Type B pancreatic cell (in vitro differentiated cells): Measurements from ENCODE around the gene MSRB1. TPM values are rescaled to one million over a fixed set of nuclear protein-coding genes. Genes with fewer than 3 reads are reported as not detected.

ENCODE experiments used
- DNase-seq: peaks from one replicate; pipeline ENCODE4 v3.0.0; 2021; ENCODE audit warnings: mixed read lengths; ENCODE audit not compliant: unreplicated experiment; ENCODE audit errors: extremely low spot score
- H3K27ac Mint-ChIP-seq: 2 replicates; pipeline ENCODE4 v1.8.0; 2021; ENCODE audit warnings: mild to moderate bottlenecking, mixed read lengths
- H3K27me3 Mint-ChIP-seq: 2 replicates; pipeline ENCODE4 v1.8.0; 2021; ENCODE audit warnings: mixed read lengths
- H3K36me3 Mint-ChIP-seq: 2 replicates; pipeline ENCODE4 v1.8.0; 2021; ENCODE audit warnings: mixed read lengths
- H3K4me1 Mint-ChIP-seq: one replicate; pipeline ENCODE4 v1.8.0; 2021; ENCODE audit warnings: mixed read lengths; ENCODE audit not compliant: unreplicated experiment
- H3K4me3 Mint-ChIP-seq: 2 replicates; pipeline ENCODE4 v1.8.0; 2021; ENCODE audit warnings: mild to moderate bottlenecking, mixed read lengths
- H3K9me3 Mint-ChIP-seq: 2 replicates; pipeline ENCODE4 v1.8.0; 2021; ENCODE audit warnings: mixed read lengths
- total RNA-seq: library from RNA; stranded (reverse); gene quantifications from 2 replicates; pipeline ENCODE4 v1.2.1, GENCODE V29; 2021; ENCODE audit warnings: low replicate concordance
- TF ChIP-seq, protein P1 (sequence below): fragments of 200-600 bp; sonication (generic); conservative IDR thresholded peaks from 2 replicates; pipeline ENCODE4 v1.5.0; 2021; ENCODE audit warnings: antibody characterized with exemption, mild to moderate bottlenecking

The MSRB1 gene
- total RNA-seq, 1 donor from 2014 or later, result 34.8 TPM

DNA sequence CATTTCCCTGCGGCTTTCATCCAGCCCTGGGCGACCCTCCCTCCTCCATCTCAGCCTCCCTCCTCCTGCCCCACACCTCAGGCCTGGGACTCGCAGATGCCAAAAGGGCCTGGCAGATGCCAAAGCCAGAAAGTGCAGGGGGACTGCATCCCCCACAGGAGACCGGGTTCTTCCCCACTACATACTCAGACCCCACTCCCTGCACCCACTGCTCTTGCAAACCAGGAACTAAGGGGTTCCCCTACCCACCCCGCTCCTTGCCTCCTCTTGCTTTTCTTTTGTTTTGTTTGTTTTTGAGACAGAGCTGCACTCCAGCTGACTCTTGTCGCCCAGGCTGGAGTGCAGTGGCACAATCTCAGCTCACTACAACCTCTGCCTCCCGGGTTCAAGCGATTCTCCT, 28.0 kb downstream of the MSRB1 start:
- no peak for DNase-seq
- Mint-ChIP-seq H3K27ac (peak overlapping the region; percentile 31), H3K27me3 (peaks cover 41% of the 10 kb centered on the region), H3K4me3 (no peak overlapping the region), H3K4me1 (no peaks in the 10 kb centered on the region), H3K9me3 (no peaks in the 10 kb centered on the region), H3K36me3 (no peaks in the 10 kb centered on the region)
- TF ChIP-seq, protein P1, sequence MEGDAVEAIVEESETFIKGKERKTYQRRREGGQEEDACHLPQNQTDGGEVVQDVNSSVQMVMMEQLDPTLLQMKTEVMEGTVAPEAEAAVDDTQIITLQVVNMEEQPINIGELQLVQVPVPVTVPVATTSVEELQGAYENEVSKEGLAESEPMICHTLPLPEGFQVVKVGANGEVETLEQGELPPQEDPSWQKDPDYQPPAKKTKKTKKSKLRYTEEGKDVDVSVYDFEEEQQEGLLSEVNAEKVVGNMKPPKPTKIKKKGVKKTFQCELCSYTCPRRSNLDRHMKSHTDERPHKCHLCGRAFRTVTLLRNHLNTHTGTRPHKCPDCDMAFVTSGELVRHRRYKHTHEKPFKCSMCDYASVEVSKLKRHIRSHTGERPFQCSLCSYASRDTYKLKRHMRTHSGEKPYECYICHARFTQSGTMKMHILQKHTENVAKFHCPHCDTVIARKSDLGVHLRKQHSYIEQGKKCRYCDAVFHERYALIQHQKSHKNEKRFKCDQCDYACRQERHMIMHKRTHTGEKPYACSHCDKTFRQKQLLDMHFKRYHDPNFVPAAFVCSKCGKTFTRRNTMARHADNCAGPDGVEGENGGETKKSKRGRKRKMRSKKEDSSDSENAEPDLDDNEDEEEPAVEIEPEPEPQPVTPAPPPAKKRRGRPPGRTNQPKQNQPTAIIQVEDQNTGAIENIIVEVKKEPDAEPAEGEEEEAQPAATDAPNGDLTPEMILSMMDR, result no peak

DNA sequence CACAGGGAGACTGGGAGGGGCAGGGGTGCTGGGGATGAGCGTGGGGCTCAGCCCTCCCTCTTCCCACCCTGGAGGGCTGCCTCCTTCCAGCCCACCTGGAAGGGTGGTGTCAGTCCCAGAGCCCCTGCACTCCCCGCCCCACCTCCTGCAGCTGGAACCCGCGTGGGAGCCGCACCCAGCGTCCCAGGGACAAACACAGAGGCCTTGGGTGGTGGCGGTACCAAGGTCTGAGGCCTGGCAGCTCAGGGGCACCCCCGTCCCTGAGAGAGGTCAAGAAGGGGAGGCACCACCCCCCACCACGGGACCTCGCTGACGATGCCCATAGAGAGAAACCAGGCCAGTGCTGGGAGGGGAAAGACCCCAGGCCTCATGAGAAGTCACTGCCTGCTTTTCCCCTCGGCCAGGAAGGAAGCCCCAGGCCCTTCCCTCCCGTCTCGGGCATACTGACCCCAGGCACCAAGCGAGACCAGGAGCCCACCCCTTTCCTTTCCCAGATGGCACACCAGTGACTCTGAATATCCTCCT, 28.9 kb downstream of the MSRB1 start:
- Mint-ChIP-seq H3K4me3 (no peak overlapping the region), H3K27ac (no peak overlapping the region), H3K4me1 (no peaks in the 10 kb centered on the region), H3K9me3 (no peaks in the 10 kb centered on the region), H3K36me3 (no peaks in the 10 kb centered on the region), H3K27me3 (peaks cover 37% of the 10 kb centered on the region)
- DNase-seq, result no peak
- TF ChIP-seq, protein P1, result no peak

DNA sequence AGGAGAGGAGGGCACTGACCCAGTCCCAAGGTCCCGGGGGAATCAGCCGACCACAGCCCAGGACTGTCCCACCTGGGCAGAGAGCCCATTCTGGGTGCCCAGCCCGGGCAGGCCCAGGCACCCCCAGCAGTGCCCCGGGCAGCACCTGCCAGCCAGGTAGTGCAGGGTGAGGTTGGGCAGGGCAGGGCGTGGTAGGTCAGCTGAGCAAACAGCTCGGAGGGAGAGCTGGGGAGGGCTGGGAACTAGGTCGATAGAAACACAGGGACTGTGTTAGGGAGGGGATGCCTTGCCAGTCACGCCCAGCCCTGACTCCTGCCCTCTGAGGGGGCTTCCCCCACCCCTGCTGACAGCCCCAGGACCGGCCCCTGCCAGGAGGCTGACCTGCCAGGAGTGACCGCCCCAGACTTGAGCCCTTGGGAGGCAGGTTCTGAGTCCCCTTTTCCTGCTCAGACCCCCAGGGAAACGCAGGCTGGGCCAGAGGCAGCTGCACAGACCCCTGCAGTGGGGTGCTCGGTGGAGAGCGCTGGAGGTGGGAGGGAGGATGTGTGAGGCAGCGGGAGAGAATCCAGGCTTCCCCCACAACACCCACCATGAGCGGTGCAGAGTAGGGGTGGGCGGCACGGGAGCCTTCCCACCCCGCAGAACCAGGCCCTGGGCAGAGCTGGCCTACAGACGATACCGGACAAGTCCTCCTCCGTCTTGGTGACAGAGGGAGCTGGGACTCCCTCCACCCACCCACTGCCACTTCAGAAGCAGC, 29.5 kb downstream of the MSRB1 start:
- DNase-seq, result no peak
- no peaks in the 10 kb centered on the region for H3K9me3 Mint-ChIP-seq
- H3K27me3 Mint-ChIP-seq, result peaks cover 32% of the 10 kb centered on the region
- no peak overlapping the region for H3K27ac Mint-ChIP-seq
- H3K4me3 Mint-ChIP-seq, result no peak overlapping the region
- no peaks in the 10 kb centered on the region for H3K36me3 Mint-ChIP-seq
- H3K4me1 Mint-ChIP-seq, result peaks cover 5% of the 10 kb centered on the region
- TF ChIP-seq, protein P1, result no peak

DNA sequence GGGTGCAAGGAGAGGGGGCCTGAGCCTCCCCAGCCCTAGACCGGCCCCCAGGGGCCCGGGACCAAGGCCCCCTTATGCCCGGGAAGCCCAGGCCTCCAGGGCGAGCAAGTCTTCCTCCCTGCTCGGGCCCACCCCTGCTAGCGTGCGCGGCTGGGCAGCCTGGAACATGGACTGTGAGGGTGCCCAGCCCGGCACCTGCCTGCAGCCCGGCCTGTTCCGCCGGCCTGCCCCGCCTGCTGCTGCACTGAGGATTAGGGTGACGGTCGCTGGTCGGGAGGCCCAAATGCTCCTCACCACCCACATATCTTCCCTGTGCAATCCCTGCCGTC, 30.8 kb downstream of the MSRB1 start:
- Mint-ChIP-seq H3K9me3 (no peaks in the 10 kb centered on the region), H3K27me3 (peaks cover 29% of the 10 kb centered on the region), H3K27ac (no peak overlapping the region), H3K4me1 (peaks cover 6% of the 10 kb centered on the region), H3K4me3 (no peak overlapping the region), H3K36me3 (no peaks in the 10 kb centered on the region)
- DNase-seq, result no peak
- TF ChIP-seq, protein P1, result no peak

DNA sequence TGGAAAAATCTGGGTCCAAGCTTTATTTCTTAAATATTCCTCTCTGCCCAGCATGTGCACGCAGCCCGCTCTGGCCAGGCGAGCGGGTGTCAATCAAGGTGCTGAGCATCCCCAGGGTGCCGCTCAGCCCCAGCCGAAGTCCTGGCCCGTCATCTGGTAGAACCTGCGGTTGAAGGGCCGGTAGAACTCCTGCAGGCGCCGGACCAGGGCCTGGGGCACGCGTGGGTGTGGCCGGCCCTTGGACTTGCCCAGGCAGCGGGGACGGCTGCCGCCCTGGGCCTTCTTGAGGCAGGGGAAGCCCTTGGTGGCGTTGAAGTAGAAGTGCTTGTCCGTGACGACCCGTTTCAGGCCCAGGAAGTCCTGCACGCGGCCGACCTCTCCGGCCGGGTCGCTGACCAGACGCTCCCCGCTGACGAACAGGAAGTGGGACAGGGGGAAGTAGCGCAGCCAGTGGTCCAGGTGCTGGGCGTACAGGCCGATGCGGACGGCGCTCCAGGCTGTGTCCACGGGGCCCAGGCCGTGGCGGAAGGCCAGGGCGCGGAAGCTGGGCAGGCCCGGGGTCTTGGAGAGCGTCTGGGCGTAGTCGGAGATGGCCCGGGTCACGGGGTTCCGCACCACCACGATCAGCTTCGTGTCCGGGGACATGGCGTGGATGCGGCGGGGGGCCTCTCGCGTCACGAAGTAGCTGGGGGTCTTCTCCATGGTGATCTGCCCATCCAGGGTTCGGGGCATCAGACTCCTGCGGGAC, 31.4 kb downstream of the MSRB1 start:
- Mint-ChIP-seq H3K36me3 (no peaks in the 10 kb centered on the region), H3K27me3 (peaks cover 23% of the 10 kb centered on the region), H3K9me3 (no peaks in the 10 kb centered on the region), H3K4me1 (peaks cover 6% of the 10 kb centered on the region), H3K4me3 (no peak overlapping the region), H3K27ac (no peak overlapping the region)
- TF ChIP-seq, protein P1, result no peak
- DNase-seq, result no peak
